PFSK-1 (cell line): ENCODE data around the gene ST7L.

Source experiments
- FOXP2 ChIP-seq: optimal IDR thresholded peaks from 2 replicates; pipeline ENCODE3; 2011; ENCODE audit warnings: borderline replicate concordance, control low read depth, inconsistent platforms; ENCODE audit not compliant: insufficient read depth; ENCODE audit errors: extremely low read length, extremely low read depth
- POLR2AphosphoS5 ChIP-seq: IDR thresholded peaks from 2 replicates; pipeline ENCODE4 v1.6.1; 2012; ENCODE audit warnings: low read depth, mild to moderate bottlenecking, control low read depth, low read length, moderate library complexity
- REST ChIP-seq, 2 experiments: IDR thresholded peaks; 2 replicates each; pipeline versions ENCODE4 v1.6.1 to v1.8.0; 2011 to 2012; ENCODE audit warnings: low read depth in 2 of 2, low read length in 2 of 2, control low read depth in 1 of 2, inconsistent platforms in 1 of 2, mild to moderate bottlenecking in 1 of 2, moderate library complexity in 1 of 2; ENCODE audit not compliant: insufficient read depth in 1 of 2
- SIN3A ChIP-seq: IDR thresholded peaks from 2 replicates; pipeline ENCODE4 v1.6.1; 2012; ENCODE audit warnings: mild to moderate bottlenecking, low read length, moderate library complexity, borderline replicate concordance; ENCODE audit not compliant: insufficient read depth
- TAF1 ChIP-seq: IDR thresholded peaks from 2 replicates; pipeline ENCODE4 v1.6.1; 2012; ENCODE audit warnings: low read length, control low read depth, borderline replicate concordance; ENCODE audit not compliant: insufficient read depth

Gene ST7L

DNA sequence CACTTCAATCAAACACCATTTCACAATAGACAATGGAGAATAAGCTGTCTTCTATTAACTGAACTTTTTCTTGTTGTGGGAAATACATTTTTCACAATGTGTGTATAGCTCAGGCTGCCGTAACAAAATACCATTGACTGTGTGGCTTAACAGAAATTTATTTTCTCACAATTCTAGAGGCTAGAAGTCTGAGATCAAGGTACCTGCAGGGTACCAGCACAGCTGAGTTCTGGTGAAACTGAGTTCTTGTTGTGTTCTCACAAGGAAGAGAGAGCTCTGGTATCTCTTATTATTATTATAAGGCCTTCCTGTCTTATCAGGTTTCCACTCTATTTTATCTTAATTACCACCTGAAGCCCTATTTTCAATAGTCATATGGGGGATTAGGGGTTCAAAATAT, 15.4 kb downstream of the ST7L start:
- no peak for TF ChIP-seq FOXP2
- no peak for TF ChIP-seq REST (IDR thresholded peaks at IDR 0.05; ENCODE audit: insufficient read depth in 1 of 2, low read depth in 2 of 2, low read length in 2 of 2)
- TF ChIP-seq TAF1: no peak
- no peak for TF ChIP-seq POLR2AphosphoS5
- TF ChIP-seq SIN3A: no peak

- TF ChIP-seq FOXP2: no peak
- no peak for TF ChIP-seq POLR2AphosphoS5
- TF ChIP-seq SIN3A: no peak
- no peak for TF ChIP-seq REST (IDR thresholded peaks at IDR 0.05; ENCODE audit: insufficient read depth in 1 of 2, low read depth in 2 of 2, low read length in 2 of 2)
These were observed 15.9 kb downstream of the ST7L start for GRCh38 chr1:112603012-112603411.

DNA sequence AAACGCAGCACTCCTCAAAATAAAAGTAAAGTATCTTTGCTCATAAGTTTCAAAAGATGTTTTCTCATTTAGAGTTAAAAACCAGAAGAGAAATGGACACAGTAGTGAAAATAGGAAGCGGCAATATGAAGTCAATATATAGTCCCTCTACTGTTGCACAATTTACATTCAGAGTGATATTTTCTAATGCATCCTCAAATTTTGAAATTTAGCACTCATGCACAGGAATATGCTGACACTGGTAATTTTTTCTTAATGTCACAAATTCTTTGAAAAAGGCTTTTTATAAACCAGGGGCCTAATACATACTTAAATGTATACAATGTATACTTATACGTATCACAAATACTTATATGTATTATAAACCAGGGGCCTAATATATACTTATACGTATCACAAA, 19.5 kb downstream of the ST7L start:
- TF ChIP-seq TAF1: no peak
- TF ChIP-seq REST (IDR thresholded peaks at IDR 0.05; ENCODE audit: insufficient read depth in 1 of 2, low read depth in 2 of 2, low read length in 2 of 2): no peak

GRCh38 chr1:112594208-112594876, 24.6 kb downstream of the ST7L start:
- TF ChIP-seq REST (IDR thresholded peaks at IDR 0.05; ENCODE audit: insufficient read depth in 1 of 2, low read depth in 2 of 2, low read length in 2 of 2) (no peak), POLR2AphosphoS5 (no peak), TAF1 (no peak), SIN3A (no peak), FOXP2 (no peak)

DNA sequence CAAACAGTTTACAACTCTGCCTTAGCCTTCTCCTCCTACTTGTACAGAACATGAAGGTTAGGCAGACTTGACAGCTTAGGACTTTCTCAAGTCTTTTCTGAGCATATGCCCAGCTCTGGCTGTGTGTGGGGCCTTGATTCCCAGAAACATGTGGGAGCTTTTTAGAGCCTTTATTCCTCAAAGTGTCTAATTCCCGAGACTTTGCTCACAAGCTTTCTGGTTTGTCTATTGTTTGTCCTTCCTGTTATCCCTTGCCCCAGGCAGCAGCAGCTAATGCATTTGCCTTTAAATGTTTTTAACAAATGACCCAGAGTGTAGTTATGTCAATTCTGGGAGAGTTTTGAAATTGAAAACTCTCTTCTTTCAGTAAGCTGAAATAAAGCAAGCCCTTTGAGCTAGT, 29.2 kb downstream of the ST7L start:
- no peak for TF ChIP-seq REST (IDR thresholded peaks at IDR 0.05; ENCODE audit: insufficient read depth in 1 of 2, low read depth in 2 of 2, low read length in 2 of 2)
- TF ChIP-seq SIN3A: no peak
- no peak for TF ChIP-seq POLR2AphosphoS5
- no peak for TF ChIP-seq FOXP2
